GM19328 (cell line): ENCODE results near the gene GNB1.

Source experiments
- ATAC-seq: cut with Tn5 transposase; IDR thresholded peaks from one replicate; pipeline ENCODE4 v1.9.1; 2021; ENCODE audit warnings: mild to moderate bottlenecking, moderate library complexity; ENCODE audit not compliant: unreplicated experiment

The GNB1 gene

DNA sequence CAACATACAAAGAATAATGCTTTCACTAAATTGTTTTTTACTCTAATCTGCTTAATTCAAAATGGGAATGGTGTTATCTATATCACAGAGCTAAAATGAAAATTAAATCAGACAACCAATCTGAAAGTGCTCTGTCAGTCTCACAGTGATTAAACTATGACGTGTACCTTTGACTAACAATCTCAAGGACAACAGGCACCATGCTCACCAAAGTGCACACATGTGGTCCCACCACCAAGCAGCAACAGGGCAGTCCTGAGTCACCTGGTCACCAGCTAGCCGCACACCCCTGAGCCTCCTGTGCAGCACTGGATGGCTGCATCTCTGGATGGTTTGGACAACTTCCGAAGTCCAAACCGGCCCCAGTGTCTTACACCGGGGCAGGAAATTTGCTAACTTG, 58.1 kb downstream of the GNB1 start:
- ATAC-seq, result no peak

GRCh38 chr1:1832166-1832565, 58.7 kb downstream of the GNB1 start:
- no peak for ATAC-seq

- no peak for ATAC-seq
Observed at GRCh38 chr1:1827089-1827848, 63.6 kb downstream of the GNB1 start.

DNA sequence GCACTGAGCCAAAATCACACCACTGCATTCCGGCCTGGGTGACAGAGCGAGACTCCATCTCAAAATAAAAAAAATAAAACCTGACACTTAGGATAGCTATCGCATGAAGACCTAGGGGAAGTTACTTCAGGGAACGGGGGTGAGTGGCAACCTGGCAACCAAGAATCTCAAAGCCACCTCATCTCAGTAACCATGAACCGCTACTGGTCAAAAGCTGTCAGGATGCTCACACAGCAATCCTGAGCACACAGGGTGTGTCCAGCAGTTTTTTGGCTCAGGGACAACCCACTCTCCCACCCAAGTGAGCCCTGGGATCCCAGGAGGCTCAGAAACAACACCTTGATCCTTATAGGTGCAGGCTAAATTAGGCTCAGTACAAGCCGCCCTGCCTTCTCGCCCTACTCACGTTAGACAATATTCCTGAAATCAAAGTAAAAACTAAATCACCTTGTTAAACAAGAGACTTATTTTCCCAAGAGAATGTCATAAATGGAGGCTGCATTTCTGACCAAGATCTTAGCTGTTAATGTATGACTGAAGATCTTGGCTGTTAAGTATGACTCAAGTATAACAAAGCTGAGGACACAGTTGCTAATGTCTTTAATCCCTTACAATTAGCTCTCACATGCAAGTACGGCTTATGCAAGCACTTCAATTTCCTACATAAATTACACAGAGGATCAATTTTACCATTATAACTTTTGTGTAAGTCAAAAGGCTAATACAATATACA, 64.4 kb downstream of the GNB1 start:
- ATAC-seq, result no peak

DNA sequence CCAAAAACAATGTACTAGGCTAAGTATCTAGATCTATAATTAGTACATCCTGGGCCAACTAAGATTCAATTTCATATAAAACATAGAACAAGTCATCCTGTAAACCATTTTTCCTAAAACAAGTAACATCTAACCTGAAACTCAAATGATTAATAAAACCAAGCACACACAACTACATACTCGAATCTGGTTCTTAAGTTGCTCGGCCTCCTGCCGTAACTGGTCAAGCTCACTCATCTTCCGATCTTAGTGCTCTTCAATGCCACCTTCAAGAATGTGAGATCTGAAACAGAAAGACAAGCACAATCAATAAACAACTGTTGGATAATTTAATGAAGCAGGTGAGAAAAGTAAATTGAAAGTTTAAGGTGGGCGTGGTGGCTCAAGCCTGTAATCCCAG, 65.7 kb downstream of the GNB1 start:
- no peak for ATAC-seq

DNA sequence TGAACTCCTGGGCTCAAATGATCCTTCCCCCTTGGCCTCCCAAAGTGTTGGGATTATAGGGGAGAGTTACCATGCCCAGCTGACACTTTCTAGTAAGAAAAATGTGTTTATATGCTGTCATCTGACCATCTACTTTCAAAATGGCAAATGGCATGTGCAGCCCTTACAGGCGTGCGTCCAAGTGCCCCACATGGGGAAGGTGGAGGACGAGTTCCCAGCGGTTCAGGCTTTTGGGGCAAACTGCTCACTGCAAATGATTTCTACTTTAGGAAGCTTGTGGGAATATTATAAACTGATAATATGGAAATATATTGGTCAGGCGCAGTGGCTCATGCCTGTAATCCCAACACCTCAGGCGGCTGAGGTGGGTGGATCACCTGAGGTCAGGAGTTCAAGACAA, 71.1 kb downstream of the GNB1 start:
- ATAC-seq, result no peak

DNA sequence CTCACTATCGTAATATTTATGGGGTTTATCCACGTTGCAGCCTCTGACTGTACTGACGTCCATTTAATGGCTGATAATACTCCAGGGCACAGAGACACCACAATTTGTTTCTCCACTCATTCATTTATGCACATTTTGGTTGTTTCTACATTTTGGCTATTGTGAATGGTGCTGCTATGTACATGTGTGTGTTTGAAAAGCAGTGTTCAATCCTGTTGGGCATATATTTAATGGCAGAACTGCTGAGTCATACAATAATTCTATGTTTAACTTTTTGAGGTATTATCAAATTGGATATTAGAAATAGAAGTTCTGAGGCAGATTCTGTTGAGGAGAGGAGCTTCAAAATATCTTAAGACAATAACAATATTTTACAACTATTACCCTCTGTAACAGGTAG, 73.7 kb downstream of the GNB1 start:
- no peak for ATAC-seq

- ATAC-seq, result no peak
Observed at GRCh38 chr1:1815606-1816281, 75.1 kb downstream of the GNB1 start.

GRCh38 chr1:1809489-1809888, 81.4 kb downstream of the GNB1 start:
- no peak for ATAC-seq

GRCh38 chr1:1808206-1808605, 82.7 kb downstream of the GNB1 start:
- ATAC-seq, result no peak

DNA sequence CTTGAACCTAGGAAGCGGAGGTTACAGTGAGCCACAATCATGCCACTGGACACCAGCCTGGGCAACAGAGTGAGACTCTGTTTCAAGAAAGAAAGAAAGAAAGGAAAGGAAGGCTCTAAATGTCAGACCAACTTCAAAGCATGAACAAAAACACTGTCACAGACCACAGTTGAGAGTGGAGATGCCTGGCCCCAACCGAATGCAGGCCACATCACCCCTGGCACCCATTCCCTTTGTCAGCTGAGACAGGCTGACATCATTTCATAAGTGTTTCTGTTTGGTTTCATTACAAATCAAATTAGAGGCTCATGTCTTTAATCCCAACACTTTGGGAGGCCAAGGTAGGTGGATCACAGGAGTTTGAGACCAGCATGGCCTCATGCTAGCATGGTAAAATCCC, 84.0 kb downstream of the GNB1 start:
- no peak for ATAC-seq

DNA sequence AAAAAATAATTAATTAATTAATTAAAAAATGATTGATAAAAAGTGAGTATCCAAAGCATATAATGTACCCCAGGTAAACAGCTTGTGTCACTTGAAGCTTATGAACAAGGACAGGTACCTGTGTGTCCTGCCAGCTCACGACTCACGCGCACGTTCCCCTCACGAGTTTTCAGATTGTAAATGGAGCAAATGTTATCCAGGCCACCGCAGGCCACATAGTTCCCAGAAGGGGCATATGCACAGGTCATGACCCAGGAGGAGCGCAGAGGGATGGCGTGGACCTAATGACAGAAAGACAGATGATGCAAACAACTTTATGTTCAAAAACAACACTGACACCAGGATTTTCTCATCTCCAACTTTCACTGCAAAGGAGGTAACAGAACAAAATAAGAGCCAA, 86.6 kb downstream of the GNB1 start:
- ATAC-seq, result no peak

GRCh38 chr1:1802871-1803270, 88.0 kb downstream of the GNB1 start:
- no peak for ATAC-seq

- no peak for ATAC-seq
Observed at GRCh38 chr1:1799716-1800115, 91.2 kb downstream of the GNB1 start.

DNA sequence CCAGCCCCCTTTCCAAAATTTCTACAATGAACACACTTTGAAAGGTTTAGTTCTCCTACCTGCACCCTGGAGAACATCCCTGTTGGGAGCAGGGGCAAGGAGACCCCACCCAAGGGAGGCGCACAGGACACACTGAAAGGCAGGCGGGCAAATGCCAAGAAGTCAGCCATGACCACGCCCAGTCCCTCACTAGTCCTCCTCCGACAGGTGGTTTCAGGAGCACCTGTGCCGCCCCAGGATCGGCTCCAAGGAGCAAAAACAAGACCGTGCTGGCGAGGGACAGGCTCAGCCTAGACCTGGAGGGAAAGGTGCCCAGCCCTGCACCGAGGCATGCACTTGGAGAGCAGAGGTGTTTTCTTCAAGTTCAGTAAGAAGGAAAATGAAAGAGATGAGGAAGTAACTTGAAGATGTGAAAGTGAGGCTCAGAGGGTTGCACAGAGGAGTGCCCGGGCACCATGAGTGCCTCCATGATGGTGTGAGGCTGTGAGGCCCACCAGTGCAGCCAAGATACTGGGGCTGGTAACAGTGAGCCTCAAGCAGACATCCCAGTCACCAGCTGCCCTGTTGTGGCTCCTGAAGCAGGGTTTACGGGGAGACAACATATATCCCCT, 93.1 kb downstream of the GNB1 start:
- no peak for ATAC-seq

GRCh38 chr1:1796466-1796865, 94.4 kb downstream of the GNB1 start:
- ATAC-seq, result no peak

DNA sequence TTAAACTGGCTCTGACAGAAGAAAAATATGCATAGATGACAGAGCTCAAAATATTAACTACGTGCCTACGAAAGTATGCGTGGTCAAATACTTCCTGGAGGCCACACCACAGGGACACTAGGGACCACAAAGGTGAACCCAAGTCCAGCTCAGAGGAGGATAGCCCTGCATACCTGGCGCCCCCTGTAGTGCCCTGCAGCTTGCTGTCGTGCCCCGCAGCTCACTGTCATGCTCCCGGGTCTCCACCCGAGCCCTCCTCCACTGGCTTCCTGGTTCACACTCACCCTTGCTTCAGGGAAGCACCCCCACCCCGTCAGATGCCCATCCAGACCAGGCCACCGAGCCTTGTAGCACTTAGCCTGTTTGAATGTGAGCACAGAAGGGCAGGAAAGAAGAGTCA, 95.9 kb downstream of the GNB1 start:
- ATAC-seq, result no peak

DNA sequence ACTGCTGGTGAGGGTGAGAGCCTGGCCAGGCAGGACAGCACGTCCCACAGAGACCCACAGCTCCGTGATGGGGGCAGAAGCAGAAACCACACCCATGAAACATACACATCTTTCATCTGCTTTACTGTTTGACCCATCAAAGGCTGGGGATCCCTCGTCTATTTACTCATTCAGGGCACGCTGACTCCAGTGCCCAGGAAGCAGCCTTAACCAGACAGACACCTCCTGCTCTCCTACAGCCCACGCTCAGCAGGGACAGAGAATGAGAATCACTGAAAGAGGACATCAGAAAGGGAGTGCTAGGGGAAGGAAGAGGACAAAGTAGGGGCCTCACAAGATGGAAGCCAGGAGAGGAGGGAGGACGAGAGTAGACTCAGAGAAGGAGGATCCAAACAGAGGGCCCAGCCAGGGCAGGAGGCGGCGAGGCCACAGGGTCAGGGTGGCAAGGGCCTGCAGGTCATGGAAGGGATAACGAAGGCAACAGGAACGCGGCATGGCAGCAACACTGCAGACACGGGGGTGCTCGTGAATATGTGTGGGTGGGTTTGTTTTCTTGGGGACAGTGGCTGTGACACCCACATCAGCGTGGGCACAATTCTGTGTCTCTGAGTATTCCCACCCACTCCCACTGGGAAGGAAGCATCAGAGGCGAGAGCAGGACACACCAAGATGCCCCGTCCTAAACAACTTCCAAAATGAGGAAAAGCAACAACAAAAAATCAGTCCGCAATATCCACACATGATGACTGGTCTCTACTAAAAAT, 97.2 kb downstream of the GNB1 start:
- ATAC-seq, result no peak

- ATAC-seq, result no peak
Observed at GRCh38 chr1:1788646-1789431, 102.0 kb downstream of the GNB1 start.

- ATAC-seq, result no peak
Observed at GRCh38 chr1:1788136-1788535, 102.8 kb downstream of the GNB1 start.
